ACC112 (cell line): ENCODE results near the gene INPP5E.

Experiments used
- H2AFZ ChIP-seq: fragments of 200-600 bp; sonication (generic); one replicate; pipeline ENCODE4 v1.6.0; 2017; ENCODE audit warnings: antibody characterized with exemption, low read length; ENCODE audit not compliant: unreplicated experiment
- H3K27ac ChIP-seq: fragments of 200-600 bp; sonication (generic); 2 replicates; pipeline ENCODE4 v1.5.1; 2014; ENCODE audit warnings: low read depth, mild to moderate bottlenecking, antibody characterized with exemption, low read length, moderate library complexity
- H3K27me3 ChIP-seq: fragments of 200-600 bp; sonication (generic); 2 replicates; pipeline ENCODE4 v1.6.1; 2014; ENCODE audit warnings: mild to moderate bottlenecking, antibody characterized with exemption, low read length, moderate library complexity, mixed read lengths; ENCODE audit not compliant: insufficient read depth
- H3K36me3 ChIP-seq: fragments of 200-600 bp; sonication (generic); 2 replicates; pipeline ENCODE4 v1.6.1; 2016; ENCODE audit warnings: mild to moderate bottlenecking, antibody characterized with exemption, low read length, moderate library complexity, mixed read lengths; ENCODE audit not compliant: insufficient read depth
- H3K4me1 ChIP-seq: fragments of 200-600 bp; sonication (generic); one replicate; pipeline ENCODE4 v1.6.1; 2016; ENCODE audit warnings: low read length, mixed read lengths; ENCODE audit not compliant: insufficient read depth, unreplicated experiment, control insufficient read depth
- H3K4me3 ChIP-seq: fragments of 200-600 bp; sonication (generic); 2 replicates; pipeline ENCODE4 v1.5.1; 2014; ENCODE audit warnings: mild to moderate bottlenecking, low read depth, low read length
- H3K79me2 ChIP-seq: fragments of 200-600 bp; sonication (generic); one replicate; pipeline ENCODE4 v1.6.0; 2016; ENCODE audit warnings: low read length; ENCODE audit not compliant: control insufficient read depth, unreplicated experiment, insufficient read depth

INPP5E gene

DNA sequence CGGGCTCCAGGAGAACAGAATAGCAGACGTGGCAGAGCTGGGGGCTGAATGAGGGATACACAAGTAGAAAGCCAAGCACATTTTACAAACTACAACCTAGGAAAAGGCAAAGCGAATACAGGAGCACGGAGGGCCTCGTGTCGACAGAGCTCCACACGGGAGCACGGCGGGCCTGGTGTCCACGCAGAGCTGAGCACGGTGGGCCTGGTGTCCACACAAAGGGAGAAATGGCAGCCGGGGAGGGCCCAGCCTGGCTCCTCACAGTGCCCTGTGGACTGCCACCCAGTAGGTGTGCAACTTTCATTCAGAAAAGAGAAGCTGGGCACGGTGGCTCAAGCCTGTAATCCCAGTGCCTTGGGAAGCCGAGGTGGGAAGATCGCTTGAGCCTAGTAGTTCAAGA is 3.4 kb upstream of the INPP5E start:
- Histone ChIP-seq H3K79me2 (peaks cover 13% of the 10 kb centered on the region), H3K4me3 (no peak overlapping the region), H2AFZ (no peak overlapping the region), H3K4me1 (no peaks in the 10 kb centered on the region), H3K36me3 (peaks cover 8% of the 10 kb centered on the region), H3K27ac (no peak overlapping the region), H3K27me3 (no peaks in the 10 kb centered on the region)

DNA sequence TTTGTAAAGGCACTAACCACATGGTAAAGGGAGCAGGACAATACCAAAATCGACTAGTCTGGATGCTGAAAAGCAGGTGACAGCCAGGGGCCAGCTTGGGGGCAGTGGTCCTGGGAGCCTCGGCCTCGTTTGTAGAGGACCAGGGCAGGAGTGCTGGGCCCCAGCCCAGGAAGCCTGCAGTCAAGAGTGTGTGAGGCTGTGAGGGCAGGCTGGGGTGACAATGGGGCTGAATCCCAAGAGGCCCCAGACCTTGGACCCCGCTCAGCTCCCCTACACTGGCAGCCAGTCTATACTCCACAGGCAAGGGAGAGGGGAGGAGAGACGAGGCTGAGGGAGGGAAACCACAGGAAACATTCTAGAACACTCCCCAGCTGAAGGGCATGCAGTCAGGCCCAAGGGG is 2.6 kb upstream of the INPP5E start:
- Histone ChIP-seq H3K4me1 (peaks cover 6% of the 10 kb centered on the region), H3K79me2 (peaks cover 21% of the 10 kb centered on the region), H3K27me3 (no peaks in the 10 kb centered on the region), H3K4me3 (no peak overlapping the region), H3K36me3 (peaks cover 5% of the 10 kb centered on the region; the same call in 1 of the 2 replicates), H3K27ac (no peak overlapping the region), H2AFZ (no peak overlapping the region)

DNA sequence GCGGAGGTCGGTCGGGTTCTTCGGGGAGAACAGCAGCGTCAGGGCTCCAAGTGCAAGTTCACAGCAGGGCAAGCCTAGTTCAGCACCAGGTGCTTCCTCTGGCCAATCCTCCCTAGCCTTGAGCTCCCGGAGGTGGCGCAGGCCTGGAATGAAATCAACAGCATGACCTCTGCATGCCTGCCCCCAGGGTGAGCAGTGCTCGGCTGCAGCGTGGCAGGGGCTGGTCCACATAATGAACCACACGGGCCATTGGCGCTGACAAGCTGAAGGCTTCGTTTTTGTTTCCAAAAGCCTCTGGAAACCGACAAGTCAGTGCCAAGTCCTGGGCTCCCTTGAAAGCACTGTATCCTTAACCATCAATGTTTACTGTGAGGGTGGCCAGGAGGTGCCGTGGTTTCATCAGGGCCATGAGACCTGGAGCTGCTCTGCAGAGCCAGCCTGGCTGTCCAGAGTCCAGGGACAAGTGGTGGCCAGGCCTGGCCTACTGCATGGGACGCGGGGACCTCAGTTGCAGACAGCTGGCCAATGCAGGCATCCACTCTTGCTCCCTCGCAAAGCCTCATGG is 2.1 kb upstream of the INPP5E start:
- Histone ChIP-seq H3K4me1 (peaks cover 11% of the 10 kb centered on the region), H3K27ac (no peak overlapping the region), H2AFZ (no peak overlapping the region), H3K4me3 (no peak overlapping the region), H3K79me2 (peaks cover 26% of the 10 kb centered on the region), H3K36me3 (peaks cover 5% of the 10 kb centered on the region; the same call in 1 of the 2 replicates), H3K27me3 (no peaks in the 10 kb centered on the region)

DNA sequence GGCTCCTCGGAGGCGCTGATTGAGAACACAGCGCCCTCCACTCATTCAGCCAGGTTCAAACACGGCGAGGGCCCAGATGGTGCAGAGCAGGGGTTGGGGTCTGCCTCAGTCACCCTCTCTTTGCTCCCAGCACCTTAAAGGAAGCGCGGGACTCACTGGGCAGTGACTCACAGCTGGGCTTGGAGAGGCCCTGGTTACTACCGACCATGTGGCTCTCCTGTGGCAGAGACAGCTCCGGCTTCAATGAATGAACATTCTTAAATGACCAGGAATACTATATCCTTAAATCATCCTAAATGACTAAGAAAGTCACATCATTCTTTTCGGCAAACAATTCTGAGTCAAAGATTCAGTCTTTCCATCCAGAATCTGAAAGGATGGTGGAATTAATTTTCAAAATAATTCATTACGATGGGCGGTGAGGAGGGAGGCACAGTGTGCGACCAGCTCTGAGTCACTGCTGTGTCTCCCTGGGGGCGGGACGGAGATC is 1.6 kb upstream of the INPP5E start:
- peaks cover 5% of the 10 kb centered on the region; the same call in 1 of the 2 replicates for H3K36me3 ChIP-seq
- peaks cover 31% of the 10 kb centered on the region for H3K79me2 ChIP-seq
- H3K4me1 ChIP-seq = peaks cover 13% of the 10 kb centered on the region
- H3K4me3 ChIP-seq = no peak overlapping the region
- H3K27ac ChIP-seq = no peak overlapping the region
- H3K27me3 ChIP-seq = no peaks in the 10 kb centered on the region
- H2AFZ ChIP-seq = no peak overlapping the region

DNA sequence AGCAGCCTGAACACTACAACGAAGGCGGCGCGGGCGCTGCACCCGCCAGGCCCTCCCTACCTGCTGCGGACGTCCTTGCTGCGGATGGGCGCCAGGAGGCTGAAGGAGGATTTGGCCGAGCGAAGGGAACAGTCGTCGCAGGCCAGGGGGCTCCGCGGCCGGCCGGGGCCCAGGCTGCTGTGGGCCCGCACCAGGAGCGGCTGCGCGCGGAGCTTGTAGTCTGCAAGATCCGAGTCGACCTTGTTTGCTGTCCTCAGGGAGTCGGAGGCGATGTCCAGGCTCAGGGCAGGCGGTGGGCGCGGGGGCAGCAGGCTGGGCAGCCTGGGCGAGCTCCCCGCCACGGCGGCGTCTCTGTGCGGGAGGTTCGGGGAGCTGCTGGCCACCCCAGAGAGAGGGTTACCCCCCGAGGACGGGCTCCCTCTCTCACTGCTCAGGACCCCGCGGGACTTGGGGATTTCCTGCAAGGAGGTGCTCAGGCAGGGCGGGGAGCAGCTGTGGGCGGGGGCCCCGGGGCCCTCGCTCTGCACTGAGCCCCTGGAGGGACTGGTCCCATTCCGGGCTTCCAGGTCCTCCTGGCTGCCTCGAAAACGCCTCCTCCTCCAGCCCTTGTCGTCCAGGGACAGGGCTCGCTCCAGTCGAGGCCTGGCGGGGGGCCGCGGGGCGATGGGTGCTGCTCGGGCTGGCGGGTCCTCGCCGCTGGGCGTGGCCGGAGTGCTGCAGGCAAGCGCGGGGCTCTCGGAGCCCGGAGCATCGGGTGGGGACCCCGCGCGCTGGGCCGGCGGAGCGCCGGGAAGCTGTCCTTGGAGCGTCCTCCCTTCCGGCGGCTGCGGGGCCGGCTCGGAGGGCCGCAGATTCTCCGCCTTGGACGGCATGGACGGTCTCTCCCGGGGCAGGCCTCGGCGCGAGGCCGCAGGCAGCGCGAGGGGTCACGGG is 831 bp downstream of the INPP5E start:
- Histone ChIP-seq H2AFZ (peak overlapping the region; percentile 29), H3K36me3 (no peaks in the 10 kb centered on the region), H3K4me1 (peaks cover 13% of the 10 kb centered on the region), H3K27me3 (no peaks in the 10 kb centered on the region), H3K79me2 (peaks cover 44% of the 10 kb centered on the region), H3K4me3 (peak overlapping the region; percentile 90), H3K27ac (no peak overlapping the region)

DNA sequence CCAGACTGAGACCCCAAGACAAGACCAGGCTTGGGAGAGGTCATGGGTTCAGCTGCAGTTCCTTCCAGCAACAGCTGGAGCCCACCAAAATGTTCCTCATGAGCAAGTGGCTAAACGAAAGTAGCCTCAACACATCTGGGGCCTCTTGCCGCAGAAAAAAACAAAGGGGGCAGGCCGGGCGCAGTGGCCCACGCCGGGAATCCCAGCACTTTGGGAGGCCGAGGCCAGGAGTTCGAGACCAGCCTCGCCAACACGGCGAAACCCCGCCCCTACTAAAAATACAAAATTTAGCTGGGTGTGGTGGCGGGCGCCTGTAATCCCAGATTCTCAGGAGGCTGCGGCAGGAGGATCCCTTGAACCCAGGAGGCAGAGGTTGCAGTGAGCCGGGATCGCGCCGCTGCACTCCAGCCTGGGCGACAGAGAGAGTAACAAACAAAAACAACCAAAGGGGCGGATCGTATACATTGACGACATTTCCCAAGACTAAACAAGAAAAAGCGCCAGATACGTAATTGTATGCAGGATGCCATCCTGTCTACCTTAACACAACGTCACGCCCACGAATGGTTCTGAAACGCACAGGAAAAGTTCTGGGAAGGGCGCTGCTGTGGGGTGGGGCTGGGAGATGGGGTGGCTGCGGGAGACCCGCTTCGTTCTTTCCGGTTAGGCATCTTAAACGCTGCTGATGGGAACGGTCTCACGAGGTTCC is 1.7 kb downstream of the INPP5E start:
- Histone ChIP-seq H3K27ac (no peak overlapping the region), H2AFZ (no peak overlapping the region), H3K4me1 (peaks cover 13% of the 10 kb centered on the region), H3K27me3 (no peaks in the 10 kb centered on the region), H3K79me2 (peaks cover 44% of the 10 kb centered on the region), H3K4me3 (peak overlapping the region; percentile 90), H3K36me3 (no peaks in the 10 kb centered on the region)

DNA sequence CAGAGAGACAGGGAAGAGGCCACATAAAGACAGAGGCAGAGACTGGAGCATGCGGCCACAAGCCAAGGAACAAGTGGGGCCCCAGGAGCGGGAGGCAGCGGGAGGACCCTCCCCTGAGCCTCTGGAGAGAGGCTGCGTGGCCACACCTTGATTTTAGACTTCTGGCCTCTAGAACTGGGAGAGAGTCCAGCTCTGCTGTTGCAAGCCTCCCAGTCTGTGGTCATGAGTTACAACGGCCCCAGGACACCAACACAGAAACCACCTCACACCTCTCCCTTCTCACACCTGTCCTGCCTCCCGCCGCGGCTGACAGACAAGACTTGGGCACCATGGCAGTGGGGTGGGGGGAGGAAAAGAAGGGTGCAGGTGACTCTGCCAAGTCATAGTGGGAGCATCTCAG is 2.2 kb downstream of the INPP5E start:
- H3K79me2 ChIP-seq = peaks cover 44% of the 10 kb centered on the region
- no peaks in the 10 kb centered on the region for H3K36me3 ChIP-seq
- no peak overlapping the region for H3K27ac ChIP-seq
- H3K4me3 ChIP-seq = peak overlapping the region; percentile 90
- no peak overlapping the region for H2AFZ ChIP-seq
- H3K27me3 ChIP-seq = no peaks in the 10 kb centered on the region
- H3K4me1 ChIP-seq = peaks cover 13% of the 10 kb centered on the region

DNA sequence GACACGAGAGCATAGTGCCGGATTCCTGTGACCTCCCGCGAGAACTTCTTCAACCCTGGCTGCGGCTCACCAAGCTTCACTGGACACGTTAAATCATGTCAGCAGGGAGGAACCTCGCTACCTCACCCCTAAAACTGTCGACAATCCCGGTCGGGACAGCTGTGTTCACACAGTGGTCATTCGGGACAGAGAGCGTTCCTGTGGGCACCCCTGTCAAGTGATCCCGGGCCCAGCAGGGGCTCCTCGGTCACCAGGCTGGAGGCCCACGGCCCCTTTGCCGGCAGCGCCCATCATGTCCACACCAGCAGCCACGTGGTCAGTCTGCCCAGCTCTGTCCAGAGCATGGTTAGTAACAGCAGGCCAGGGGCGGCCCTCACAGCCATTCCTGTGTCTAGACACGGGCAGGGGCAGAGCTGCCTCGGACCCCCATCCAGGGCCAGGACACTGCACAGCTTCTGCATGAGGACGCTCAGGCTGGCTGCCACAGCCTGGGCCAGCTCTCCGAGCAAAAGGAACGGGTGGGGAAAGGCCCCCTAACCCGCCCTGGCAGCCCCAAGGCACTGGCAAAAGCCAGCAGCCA is 3.5 kb downstream of the INPP5E start:
- no peaks in the 10 kb centered on the region for H3K27me3 ChIP-seq
- H2AFZ ChIP-seq = no peak overlapping the region
- no peak overlapping the region for H3K27ac ChIP-seq
- H3K36me3 ChIP-seq = no peaks in the 10 kb centered on the region
- no peak overlapping the region for H3K4me3 ChIP-seq
- H3K4me1 ChIP-seq = peaks cover 13% of the 10 kb centered on the region
- peaks cover 44% of the 10 kb centered on the region for H3K79me2 ChIP-seq

DNA sequence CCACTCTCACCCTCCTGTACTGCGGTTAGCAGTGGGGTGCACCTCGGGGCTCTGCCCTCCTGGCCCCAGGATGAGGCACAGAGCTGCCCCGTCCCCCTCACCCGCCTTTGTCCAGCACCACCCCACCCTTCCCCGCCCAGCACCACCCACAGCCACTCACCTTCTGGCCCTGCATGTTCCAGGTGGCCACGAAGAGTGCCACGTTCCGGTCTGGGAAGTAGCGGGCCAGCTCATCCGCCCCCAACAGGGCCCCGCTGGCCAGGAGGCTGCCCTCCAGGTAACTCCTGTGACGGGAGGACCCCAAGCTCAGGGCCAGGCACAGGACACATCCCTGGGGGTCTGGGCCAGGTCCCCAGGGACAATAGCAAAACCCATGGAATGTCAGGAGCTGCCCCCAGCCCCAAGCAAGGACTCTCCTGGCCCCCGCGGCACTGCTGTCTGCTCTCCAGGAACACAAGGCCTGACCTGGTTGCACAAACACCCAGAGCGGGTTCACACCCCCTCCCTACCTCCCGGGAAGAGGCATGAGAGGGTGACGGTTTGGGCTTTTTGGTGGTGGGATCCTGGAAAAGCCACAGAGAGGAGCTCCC is 5.0 kb downstream of the INPP5E start:
- Histone ChIP-seq H3K79me2 (peaks cover 44% of the 10 kb centered on the region), H3K27ac (no peak overlapping the region), H3K27me3 (no peaks in the 10 kb centered on the region), H3K4me3 (no peak overlapping the region), H2AFZ (no peak overlapping the region), H3K36me3 (no peaks in the 10 kb centered on the region), H3K4me1 (peaks cover 13% of the 10 kb centered on the region)
